Measurements from ENCODE around the gene STRA8.

- TF ChIP-seq CTCF (IDR thresholded peaks at IDR 0.05; ENCODE audit: low read length) (no peak), EZH2 (optimal IDR thresholded peaks at IDR 0.05; ENCODE audit: low read depth, low read length) (no peak)
These were observed 18.1 kb downstream of the STRA8 start for GRCh38 chr7:135251496-135252391.

All from MM.1S (cell line).